GM21825 (cell line): ENCODE measurements around the gene HNF1A.

Experiments
- ATAC-seq: cut with Tn5 transposase; IDR thresholded peaks from one replicate; pipeline ENCODE4 v1.9.1; 2021; ENCODE audit warnings: mild to moderate bottlenecking, moderate library complexity; ENCODE audit not compliant: unreplicated experiment

HNF1A gene

DNA sequence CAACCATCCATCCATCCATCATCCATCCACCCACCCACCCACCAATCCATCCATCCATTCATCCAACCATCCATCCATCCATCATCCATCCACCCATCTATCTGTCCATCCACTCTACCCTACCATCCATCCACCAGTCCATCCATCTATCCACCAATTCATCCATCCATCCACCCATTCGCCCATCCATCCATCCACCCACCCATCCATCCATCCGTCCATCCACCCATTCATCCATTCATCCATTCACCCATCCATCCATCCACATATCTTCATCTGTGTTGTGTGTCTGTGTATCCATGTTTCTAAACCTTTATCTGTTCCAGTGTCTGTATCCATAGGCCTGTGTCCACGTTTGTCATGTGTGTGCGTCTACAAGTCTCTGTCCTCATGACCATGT is 9.9 kb downstream of the HNF1A start:
- ATAC-seq = no peak

DNA sequence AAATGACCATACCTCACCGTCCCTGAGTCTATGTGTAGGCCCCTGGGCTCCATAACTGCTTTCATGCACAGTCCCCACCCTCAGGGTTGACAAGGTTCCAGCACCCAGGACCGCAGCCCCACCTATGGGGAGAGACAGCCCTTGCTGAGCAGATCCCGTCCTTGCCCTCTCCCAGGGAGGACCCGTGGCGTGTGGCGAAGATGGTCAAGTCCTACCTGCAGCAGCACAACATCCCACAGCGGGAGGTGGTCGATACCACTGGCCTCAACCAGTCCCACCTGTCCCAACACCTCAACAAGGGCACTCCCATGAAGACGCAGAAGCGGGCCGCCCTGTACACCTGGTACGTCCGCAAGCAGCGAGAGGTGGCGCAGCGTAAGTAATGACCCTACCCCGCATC is 10.3 kb downstream of the HNF1A start:
- ATAC-seq = no peak

DNA sequence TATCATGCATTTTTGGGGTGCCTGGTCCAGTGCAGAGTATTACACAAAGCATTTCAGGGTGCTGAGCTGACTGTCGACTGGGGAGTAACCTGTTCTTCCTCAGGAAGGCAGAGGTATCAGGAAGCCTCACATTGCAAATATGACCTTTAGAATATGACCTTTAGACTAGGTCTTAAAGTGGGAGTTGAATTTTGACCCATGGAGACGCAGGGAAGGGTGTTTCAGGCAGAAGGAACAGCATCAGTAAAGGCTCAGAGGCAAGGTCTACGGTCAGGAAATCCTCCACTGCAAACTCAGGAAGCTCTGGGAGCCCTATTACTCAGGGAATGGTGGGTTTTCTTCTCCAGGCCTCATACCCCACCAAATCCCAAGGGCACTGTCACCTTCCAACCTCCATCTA is 11.3 kb downstream of the HNF1A start:
- ATAC-seq = no peak

DNA sequence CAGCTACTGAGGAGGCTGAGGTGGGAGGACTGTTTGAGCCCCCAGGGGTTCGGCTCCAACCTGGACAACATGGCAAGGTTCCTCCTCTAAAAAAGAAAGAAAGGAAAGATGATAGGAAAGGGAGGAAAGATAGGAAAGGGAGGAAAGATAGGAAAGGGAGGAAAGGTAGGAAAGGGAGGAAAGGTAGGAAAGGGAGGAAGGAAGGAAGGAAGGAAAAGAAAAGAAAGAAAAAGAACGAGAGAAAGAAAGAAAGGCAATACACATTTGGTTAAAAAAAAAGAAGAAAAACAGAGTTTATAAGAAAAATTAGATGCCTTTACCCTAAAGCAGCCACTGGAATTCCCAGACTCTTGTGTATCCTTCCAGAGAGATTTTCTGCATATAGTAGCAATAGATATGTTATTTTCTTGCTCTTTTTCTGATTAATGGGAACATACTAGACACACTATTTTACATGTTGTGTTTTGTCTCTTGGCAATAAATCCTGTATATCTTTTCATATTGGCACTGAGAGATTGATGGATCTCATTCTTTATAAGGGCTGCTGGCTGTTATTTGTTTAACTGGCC is 12.2 kb downstream of the HNF1A start:
- no peak for ATAC-seq

DNA sequence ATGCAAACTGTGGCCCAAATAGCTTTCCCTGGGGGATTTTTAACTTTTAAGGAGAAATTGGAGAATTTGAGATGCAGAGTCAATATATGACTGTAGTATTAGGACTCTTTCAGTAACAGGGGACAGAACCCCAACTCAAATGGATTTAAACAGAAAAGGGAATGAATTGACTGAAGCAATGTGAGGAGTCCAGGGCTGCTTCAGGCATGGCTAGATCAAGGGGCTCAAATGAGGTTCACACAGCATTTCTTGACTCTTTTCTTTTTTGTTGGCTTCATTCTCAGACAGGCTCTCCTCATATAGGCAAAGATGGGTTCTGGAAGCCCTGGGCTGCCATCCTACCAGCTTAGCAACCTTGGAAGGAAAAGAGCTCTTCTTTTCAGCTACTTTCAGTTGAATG is 13.6 kb downstream of the HNF1A start:
- ATAC-seq = no peak

DNA sequence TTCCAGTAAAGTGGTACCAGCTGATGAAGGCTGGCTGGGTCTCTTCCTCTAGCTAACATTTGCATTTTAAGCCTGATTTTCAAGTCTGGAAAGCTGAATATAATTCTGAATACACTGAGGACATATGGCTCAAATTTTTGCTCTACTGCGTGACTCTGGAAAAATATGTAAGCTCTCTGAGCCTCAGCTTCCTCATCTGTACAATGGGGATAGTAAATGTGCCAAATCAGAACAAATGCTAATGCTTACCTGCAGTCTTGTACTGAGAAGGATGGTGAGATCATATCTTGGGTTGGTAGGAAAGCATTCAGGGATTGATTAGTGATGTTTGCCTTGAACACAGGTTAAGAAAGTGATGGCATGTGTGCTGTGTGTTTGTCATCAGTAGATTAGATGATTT is 14.6 kb downstream of the HNF1A start:
- no peak for ATAC-seq

DNA sequence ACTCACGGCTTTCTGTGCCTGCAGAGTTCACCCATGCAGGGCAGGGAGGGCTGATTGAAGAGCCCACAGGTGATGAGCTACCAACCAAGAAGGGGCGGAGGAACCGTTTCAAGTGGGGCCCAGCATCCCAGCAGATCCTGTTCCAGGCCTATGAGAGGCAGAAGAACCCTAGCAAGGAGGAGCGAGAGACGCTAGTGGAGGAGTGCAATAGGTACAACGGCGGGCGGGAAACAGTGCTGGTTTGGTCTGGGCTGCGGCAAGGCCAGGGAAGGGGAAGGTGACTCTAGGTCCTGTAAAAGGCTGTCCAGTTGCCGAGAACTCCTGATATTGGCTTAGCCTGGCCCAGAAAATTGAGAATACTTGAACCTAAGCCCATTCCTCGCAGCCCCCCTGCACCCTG is 15.2 kb downstream of the HNF1A start:
- no peak for ATAC-seq

DNA sequence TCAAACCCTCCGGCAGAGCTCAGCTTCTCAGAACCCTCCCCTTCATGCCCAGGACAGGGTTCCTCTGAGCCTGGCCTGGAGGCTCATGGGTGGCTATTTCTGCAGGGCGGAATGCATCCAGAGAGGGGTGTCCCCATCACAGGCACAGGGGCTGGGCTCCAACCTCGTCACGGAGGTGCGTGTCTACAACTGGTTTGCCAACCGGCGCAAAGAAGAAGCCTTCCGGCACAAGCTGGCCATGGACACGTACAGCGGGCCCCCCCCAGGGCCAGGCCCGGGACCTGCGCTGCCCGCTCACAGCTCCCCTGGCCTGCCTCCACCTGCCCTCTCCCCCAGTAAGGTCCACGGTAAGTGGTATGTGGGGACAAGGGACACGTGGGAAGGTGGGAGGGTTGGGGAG is 15.7 kb downstream of the HNF1A start:
- ATAC-seq = no peak

DNA sequence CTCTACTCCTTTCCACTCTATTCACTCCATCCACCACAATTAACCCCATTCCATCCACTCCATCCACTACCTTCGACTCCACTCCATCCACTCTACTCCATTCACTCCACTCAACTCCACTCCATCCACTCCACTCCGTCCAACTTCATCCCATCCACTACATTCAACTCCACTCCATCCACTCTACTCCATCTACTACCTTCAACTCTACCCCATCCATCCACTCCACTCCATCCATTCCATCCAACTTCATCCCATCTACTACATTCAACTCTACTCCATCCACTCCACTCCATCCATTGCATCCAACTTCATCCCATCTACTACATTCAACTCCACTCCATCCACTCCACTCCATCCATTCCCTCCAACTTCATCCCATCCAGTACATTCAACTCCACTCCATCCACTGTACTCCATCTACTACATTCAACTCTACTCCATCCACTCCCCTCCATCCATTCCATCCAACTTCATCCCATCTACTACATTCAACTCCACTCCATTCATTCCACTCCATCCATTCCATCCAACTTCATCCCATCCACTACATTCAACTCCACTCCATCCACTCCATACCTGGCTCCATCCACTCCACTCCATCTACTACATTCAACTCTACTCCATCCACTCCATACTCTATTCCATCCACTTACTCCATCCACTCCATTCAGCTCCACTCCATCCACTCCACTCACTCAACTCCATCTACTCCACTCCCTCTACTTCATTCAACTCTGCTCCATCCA is 16.4 kb downstream of the HNF1A start:
- ATAC-seq = no peak

DNA sequence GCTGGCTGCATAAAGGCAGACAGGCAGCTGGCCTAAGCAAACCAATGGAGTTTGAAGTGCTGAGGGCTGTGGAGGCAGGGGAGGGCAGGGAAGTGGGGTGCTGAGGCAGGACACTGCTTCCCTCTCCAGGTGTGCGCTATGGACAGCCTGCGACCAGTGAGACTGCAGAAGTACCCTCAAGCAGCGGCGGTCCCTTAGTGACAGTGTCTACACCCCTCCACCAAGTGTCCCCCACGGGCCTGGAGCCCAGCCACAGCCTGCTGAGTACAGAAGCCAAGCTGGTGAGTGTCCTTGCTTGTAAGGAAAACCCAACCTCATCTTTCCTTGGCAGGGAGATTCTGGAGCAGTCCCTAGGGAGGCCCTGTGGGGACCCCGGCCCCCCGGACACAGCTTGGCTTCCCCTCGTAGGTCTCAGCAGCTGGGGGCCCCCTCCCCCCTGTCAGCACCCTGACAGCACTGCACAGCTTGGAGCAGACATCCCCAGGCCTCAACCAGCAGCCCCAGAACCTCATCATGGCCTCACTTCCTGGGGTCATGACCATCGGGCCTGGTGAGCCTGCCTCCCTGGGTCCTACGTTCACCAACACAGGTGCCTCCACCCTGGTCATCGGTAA is 17.9 kb downstream of the HNF1A start:
- ATAC-seq = no peak

DNA sequence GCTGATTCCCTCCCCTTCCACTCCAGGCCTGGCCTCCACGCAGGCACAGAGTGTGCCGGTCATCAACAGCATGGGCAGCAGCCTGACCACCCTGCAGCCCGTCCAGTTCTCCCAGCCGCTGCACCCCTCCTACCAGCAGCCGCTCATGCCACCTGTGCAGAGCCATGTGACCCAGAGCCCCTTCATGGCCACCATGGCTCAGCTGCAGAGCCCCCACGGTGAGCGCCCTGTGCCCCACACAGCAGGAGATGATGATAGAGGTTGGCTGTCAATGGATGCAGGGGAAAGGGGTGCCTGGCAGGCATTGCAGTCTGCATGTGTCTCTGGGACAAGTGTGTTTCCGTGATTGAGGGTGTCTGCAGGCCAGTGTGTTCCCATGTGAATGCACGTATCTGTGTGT is 19.1 kb downstream of the HNF1A start:
- ATAC-seq = no peak

DNA sequence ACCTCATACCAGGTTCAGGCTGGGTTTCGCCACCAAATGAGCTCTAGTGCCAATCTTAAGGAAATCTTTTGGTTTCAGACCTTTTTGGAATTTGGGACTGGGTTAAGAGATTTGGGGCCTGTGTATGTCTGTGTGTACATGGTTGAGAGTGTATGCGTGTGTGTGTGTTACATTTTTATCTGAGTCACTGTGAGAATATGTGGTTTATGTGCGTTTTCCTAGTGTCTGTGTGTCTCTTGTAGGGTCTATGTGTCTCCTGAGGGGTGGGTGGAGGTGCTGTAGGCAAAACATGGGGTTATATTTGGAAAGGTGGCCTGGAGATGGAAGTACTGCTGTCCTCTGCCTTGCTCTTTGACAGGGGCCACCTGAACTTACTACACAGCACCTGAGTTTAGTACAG is 20.1 kb downstream of the HNF1A start:
- no peak for ATAC-seq

DNA sequence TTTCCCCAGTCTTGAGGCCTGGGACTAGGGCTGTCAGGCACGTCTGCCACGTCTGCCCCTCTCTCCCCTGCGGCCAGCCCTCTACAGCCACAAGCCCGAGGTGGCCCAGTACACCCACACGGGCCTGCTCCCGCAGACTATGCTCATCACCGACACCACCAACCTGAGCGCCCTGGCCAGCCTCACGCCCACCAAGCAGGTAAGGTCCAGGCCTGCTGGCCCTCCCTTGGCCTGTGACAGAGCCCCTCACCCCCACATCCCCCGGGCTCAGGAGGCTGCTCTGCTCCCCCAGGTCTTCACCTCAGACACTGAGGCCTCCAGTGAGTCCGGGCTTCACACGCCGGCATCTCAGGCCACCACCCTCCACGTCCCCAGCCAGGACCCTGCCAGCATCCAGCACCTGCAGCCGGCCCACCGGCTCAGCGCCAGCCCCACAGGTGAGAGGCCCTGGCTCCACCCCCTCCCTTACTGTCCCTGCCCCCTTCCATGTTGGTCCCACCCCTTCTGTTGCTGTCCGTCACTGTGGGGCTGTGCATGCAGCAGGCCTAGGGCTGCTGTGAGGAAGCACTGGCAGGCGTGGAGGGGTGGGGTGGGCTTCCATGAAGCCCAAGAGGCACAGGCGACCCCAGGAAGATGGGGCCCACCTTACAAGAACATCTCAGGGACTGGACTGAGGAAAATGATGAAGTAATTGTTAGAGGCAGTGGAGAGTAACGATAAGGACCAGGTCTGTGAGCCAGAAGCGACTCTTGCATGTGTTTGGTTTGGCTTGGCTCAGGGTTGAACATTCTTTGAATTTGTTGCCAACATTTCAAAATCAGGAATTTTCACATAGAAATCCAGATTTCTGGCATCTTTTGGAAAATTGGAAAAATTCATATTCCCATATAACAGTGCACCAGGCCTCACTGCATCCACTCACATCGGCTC is 21.1 kb downstream of the HNF1A start:
- ATAC-seq = no peak

DNA sequence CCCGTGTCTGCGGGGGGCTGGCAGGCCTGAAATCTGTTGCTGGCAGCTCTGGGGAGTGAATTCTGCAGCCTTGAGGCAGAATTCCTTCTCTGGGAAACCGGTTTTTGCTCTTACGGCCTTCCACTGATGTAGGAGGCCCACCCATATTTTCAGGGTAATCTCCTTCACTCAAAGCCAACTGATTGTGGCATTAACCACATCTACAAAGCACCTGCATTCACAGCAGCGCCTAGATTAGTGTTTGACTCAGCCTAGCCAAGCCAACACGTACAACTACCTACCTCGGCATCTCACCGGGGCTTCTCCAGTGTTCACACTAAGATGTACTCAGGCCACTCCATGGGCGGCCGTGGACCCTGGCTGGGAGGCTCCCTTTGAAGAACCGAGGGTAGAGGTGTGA is 22.2 kb downstream of the HNF1A start:
- no peak for ATAC-seq

DNA sequence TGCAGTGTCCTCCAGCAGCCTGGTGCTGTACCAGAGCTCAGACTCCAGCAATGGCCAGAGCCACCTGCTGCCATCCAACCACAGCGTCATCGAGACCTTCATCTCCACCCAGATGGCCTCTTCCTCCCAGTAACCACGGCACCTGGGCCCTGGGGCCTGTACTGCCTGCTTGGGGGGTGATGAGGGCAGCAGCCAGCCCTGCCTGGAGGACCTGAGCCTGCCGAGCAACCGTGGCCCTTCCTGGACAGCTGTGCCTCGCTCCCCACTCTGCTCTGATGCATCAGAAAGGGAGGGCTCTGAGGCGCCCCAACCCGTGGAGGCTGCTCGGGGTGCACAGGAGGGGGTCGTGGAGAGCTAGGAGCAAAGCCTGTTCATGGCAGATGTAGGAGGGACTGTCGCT is 22.7 kb downstream of the HNF1A start:
- ATAC-seq = no peak

DNA sequence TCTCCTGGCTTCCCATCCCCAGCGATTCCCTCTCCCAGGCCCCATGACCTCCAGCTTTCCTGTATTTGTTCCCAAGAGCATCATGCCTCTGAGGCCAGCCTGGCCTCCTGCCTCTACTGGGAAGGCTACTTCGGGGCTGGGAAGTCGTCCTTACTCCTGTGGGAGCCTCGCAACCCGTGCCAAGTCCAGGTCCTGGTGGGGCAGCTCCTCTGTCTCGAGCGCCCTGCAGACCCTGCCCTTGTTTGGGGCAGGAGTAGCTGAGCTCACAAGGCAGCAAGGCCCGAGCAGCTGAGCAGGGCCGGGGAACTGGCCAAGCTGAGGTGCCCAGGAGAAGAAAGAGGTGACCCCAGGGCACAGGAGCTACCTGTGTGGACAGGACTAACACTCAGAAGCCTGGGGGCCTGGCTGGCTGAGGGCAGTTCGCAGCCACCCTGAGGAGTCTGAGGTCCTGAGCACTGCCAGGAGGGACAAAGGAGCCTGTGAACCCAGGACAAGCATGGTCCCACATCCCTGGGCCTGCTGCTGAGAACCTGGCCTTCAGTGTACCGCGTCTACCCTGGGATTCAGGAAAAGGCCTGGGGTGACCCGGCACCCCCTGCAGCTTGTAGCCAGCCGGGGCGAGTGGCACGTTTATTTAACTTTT is 23.6 kb downstream of the HNF1A start:
- ATAC-seq = no peak

DNA sequence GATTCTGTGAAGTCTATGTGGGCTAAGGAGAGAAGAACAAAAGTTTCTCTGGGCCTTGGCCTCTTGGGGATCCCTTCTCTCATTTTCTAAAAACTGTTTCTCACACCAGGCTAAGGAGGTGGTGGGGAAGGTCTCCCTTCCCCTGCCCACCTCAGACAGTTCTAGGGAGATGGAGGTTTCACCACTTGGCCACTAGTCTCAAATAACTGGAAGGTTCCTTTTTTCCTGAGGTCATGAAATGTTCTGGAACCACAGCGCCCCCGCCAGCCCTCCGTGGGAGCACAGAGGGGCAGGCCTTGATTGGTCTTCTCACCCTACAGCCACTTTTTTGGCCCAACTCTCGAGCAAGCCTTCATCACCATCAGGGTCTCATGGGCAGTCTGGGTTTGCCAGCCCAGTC is 25.3 kb downstream of the HNF1A start:
- no peak for ATAC-seq

DNA sequence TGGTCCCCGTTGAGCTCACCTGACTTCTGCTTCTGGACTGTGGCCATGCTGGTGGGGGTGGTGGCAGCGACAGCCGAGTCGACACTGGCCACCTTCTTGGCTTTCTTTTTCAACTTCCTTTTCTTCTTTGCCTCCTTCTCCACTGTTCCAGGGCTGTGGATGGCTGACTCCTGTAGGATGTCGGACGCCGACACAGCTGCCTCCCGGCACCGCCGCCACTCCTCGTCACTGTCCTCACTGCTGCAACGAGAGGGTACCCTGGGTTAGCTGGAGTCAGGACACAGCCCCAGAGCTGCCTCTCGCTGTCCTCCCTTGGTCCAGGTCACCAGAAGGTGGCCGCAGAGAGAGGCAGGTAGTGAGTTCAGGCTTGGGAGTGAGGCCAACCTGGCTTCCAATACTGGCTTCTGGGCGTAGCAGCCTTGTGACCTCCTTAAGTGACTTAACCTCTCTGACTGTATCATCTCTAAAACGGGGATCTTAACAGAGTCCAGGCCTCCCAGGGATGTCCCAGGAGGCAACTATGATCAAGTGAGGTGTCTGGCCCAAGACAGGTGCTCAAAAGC is 26.0 kb downstream of the HNF1A start:
- ATAC-seq = no peak

DNA sequence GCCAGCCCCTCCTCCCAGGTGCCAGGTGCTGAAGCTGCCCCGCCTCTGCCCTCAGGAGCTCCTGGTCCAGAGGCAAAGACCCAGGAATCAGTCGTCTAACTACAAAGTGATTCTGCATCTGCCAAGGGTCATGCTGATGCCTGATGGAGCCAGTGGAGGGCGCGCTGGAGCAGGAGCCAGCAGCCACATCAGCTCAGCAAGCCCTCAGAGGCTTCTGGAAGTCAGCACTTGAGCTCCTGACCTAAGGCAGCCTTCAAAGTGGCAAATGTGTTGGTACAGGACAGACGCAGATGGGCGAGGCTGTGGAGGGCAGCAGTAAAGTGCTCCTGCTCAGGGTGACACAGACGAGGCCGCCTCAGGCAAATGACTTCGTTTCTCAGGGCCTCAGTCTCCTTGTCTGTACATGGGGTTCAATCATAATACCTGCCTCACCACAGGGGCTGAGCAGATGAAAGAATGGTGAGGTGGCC is 27.0 kb downstream of the HNF1A start:
- no peak for ATAC-seq

DNA sequence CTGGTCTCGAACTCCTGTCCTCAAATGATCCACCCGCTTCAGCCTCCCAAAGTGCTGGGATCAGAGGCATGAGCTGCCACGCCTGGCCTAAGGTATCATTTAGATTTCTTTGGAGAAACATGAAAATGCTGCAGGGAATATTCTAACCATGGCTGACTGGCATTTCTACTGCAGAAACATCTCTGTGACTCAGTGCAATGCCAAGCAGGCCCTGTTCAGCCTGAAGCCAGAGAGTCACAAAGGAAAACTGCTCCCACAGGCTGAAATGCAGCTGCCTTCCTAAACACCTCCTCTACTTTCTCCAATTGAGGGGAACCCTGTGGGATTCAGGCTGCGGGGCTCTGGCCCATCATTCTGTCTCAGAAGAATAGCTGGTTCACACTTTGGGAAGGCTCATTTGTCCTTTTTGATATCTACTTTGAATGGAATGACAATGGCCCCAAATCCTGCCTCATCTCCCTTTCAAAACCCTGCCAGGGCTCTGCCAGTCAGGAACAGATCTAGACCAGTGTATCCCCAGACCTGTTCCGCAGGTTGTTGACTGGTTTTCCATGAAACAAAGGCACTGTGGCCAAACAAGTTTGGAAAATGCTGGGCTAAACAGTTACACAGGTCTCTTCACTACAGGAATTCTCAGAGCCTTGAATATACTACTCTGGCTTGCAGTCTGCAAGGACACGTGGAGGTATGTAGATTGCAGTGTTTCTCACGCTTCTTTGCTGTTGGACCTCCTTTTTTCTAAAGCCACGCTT is 30.2 kb downstream of the HNF1A start:
- no peak for ATAC-seq
